ENCODE data around the gene TTC39B.

TTC39B gene

GRCh38 chr9:15150939-15151338 lies 156.1 kb downstream of the TTC39B start:
- H3K27me3 Mint-ChIP-seq (ENCODE audit: low read depth), result peaks cover 9% of the 10 kb centered on the region
- no peak overlapping the region for H3K4me3 Mint-ChIP-seq
- no peaks in the 10 kb centered on the region for H3K9me3 Mint-ChIP-seq
- no peaks in the 10 kb centered on the region for H3K4me1 Mint-ChIP-seq (ENCODE audit: low read depth)
- no peak overlapping the region for H3K27ac Mint-ChIP-seq
- no peak for DNase-seq (ENCODE audit: low spot score)
- no peaks in the 10 kb centered on the region for H3K36me3 Mint-ChIP-seq (ENCODE audit: low read depth)

- no peak for DNase-seq (ENCODE audit: low spot score)
- Mint-ChIP-seq H3K36me3 (ENCODE audit: low read depth) (no peaks in the 10 kb centered on the region), H3K27me3 (ENCODE audit: low read depth) (peaks cover 12% of the 10 kb centered on the region), H3K27ac (no peak overlapping the region), H3K4me1 (ENCODE audit: low read depth) (no peaks in the 10 kb centered on the region), H3K9me3 (no peaks in the 10 kb centered on the region), H3K4me3 (no peak overlapping the region)
These were observed 157.6 kb downstream of the TTC39B start for GRCh38 chr9:15149450-15149849.

GRCh38 chr9:15146268-15146700 lies 160.7 kb downstream of the TTC39B start:
- Mint-ChIP-seq H3K4me3 (no peak overlapping the region), H3K27me3 (ENCODE audit: low read depth) (peaks cover 11% of the 10 kb centered on the region), H3K27ac (no peak overlapping the region), H3K9me3 (no peaks in the 10 kb centered on the region), H3K36me3 (ENCODE audit: low read depth) (no peaks in the 10 kb centered on the region), H3K4me1 (ENCODE audit: low read depth) (peaks cover 5% of the 10 kb centered on the region)
- no peak for DNase-seq (ENCODE audit: low spot score)

- H3K4me1 Mint-ChIP-seq (ENCODE audit: low read depth), result peaks cover 5% of the 10 kb centered on the region
- H3K4me3 Mint-ChIP-seq, result no peak overlapping the region
- peaks cover 11% of the 10 kb centered on the region for H3K27me3 Mint-ChIP-seq (ENCODE audit: low read depth)
- no peaks in the 10 kb centered on the region for H3K9me3 Mint-ChIP-seq
- H3K36me3 Mint-ChIP-seq (ENCODE audit: low read depth), result no peaks in the 10 kb centered on the region
- H3K27ac Mint-ChIP-seq, result no peak overlapping the region
- DNase-seq (ENCODE audit: low spot score), result no peak
These were observed 162.4 kb downstream of the TTC39B start for GRCh38 chr9:15144622-15145061.

- peaks cover 5% of the 10 kb centered on the region for H3K4me1 Mint-ChIP-seq (ENCODE audit: low read depth)
- H3K9me3 Mint-ChIP-seq, result no peaks in the 10 kb centered on the region
- H3K27me3 Mint-ChIP-seq (ENCODE audit: low read depth), result peaks cover 11% of the 10 kb centered on the region
- H3K27ac Mint-ChIP-seq, result no peak overlapping the region
- no peaks in the 10 kb centered on the region for H3K36me3 Mint-ChIP-seq (ENCODE audit: low read depth)
- no peak for DNase-seq (ENCODE audit: low spot score)
- no peak overlapping the region for H3K4me3 Mint-ChIP-seq
These were observed 164.0 kb downstream of the TTC39B start for GRCh38 chr9:15142878-15143534.

GRCh38 chr9:15140051-15140450 lies 167.0 kb downstream of the TTC39B start:
- Mint-ChIP-seq H3K9me3 (no peaks in the 10 kb centered on the region), H3K27ac (no peak overlapping the region), H3K27me3 (ENCODE audit: low read depth) (peaks cover 4% of the 10 kb centered on the region), H3K4me1 (ENCODE audit: low read depth) (peaks cover 10% of the 10 kb centered on the region), H3K4me3 (no peak overlapping the region), H3K36me3 (ENCODE audit: low read depth) (no peaks in the 10 kb centered on the region)
- no peak for DNase-seq (ENCODE audit: low spot score)

GRCh38 chr9:15139469-15139868 lies 167.5 kb downstream of the TTC39B start:
- Mint-ChIP-seq H3K27me3 (ENCODE audit: low read depth) (peaks cover 3% of the 10 kb centered on the region), H3K4me3 (no peak overlapping the region), H3K36me3 (ENCODE audit: low read depth) (no peaks in the 10 kb centered on the region), H3K4me1 (ENCODE audit: low read depth) (peaks cover 11% of the 10 kb centered on the region), H3K27ac (no peak overlapping the region), H3K9me3 (no peaks in the 10 kb centered on the region)
- no peak for DNase-seq (ENCODE audit: low spot score)

GRCh38 chr9:15138357-15138686 lies 168.7 kb downstream of the TTC39B start:
- no peak for DNase-seq (ENCODE audit: low spot score)
- Mint-ChIP-seq H3K36me3 (ENCODE audit: low read depth) (no peaks in the 10 kb centered on the region), H3K4me3 (no peak overlapping the region), H3K27me3 (ENCODE audit: low read depth) (peaks cover 4% of the 10 kb centered on the region), H3K27ac (no peak overlapping the region), H3K9me3 (no peaks in the 10 kb centered on the region), H3K4me1 (ENCODE audit: low read depth) (peaks cover 11% of the 10 kb centered on the region)

GRCh38 chr9:15137658-15138356 lies 169.2 kb downstream of the TTC39B start:
- H3K4me1 Mint-ChIP-seq (ENCODE audit: low read depth), result peaks cover 10% of the 10 kb centered on the region
- H3K27me3 Mint-ChIP-seq (ENCODE audit: low read depth), result peaks cover 5% of the 10 kb centered on the region
- no peak overlapping the region for H3K27ac Mint-ChIP-seq

GRCh38 chr9:15137089-15137488 lies 169.9 kb downstream of the TTC39B start:
- Mint-ChIP-seq H3K4me1 (ENCODE audit: low read depth) (peaks cover 6% of the 10 kb centered on the region), H3K27ac (no peak overlapping the region), H3K27me3 (ENCODE audit: low read depth) (peaks cover 5% of the 10 kb centered on the region), H3K4me3 (no peak overlapping the region), H3K9me3 (no peaks in the 10 kb centered on the region), H3K36me3 (ENCODE audit: low read depth) (no peaks in the 10 kb centered on the region)
- DNase-seq (ENCODE audit: low spot score), result no peak

More at GRCh38 chr9:15137658-15138356, 169.2 kb downstream of the TTC39B start:
- DNase-seq (ENCODE audit: low spot score), result no peak
- Mint-ChIP-seq H3K36me3 (ENCODE audit: low read depth) (no peaks in the 10 kb centered on the region), H3K4me3 (no peak overlapping the region), H3K9me3 (no peaks in the 10 kb centered on the region)

- Mint-ChIP-seq H3K9me3 (no peaks in the 10 kb centered on the region), H3K4me1 (ENCODE audit: low read depth) (peaks cover 6% of the 10 kb centered on the region), H3K4me3 (no peak overlapping the region), H3K27ac (no peak overlapping the region), H3K27me3 (ENCODE audit: low read depth) (peaks cover 5% of the 10 kb centered on the region), H3K36me3 (ENCODE audit: low read depth) (no peaks in the 10 kb centered on the region)
- no peak for DNase-seq (ENCODE audit: low spot score)
These were observed 170.4 kb downstream of the TTC39B start for GRCh38 chr9:15136646-15137045.

GRCh38 chr9:15135164-15135792 lies 171.7 kb downstream of the TTC39B start:
- Mint-ChIP-seq H3K36me3 (ENCODE audit: low read depth) (no peaks in the 10 kb centered on the region), H3K4me1 (ENCODE audit: low read depth) (peaks cover 6% of the 10 kb centered on the region), H3K4me3 (no peak overlapping the region), H3K9me3 (no peaks in the 10 kb centered on the region), H3K27ac (no peak overlapping the region), H3K27me3 (ENCODE audit: low read depth) (peaks cover 9% of the 10 kb centered on the region)
- DNase-seq (ENCODE audit: low spot score), result peak; percentile 38

- Mint-ChIP-seq H3K4me3 (no peak overlapping the region), H3K9me3 (no peaks in the 10 kb centered on the region), H3K36me3 (ENCODE audit: low read depth) (no peaks in the 10 kb centered on the region), H3K27ac (no peak overlapping the region), H3K27me3 (ENCODE audit: low read depth) (peaks cover 11% of the 10 kb centered on the region), H3K4me1 (ENCODE audit: low read depth) (peaks cover 6% of the 10 kb centered on the region)
- DNase-seq (ENCODE audit: low spot score), result no peak
These were observed 173.5 kb downstream of the TTC39B start for GRCh38 chr9:15133488-15133887.

GRCh38 chr9:15132091-15132490 lies 174.9 kb downstream of the TTC39B start:
- H3K9me3 Mint-ChIP-seq, result no peaks in the 10 kb centered on the region
- DNase-seq (ENCODE audit: low spot score), result no peak
- H3K27ac Mint-ChIP-seq, result no peak overlapping the region
- H3K4me3 Mint-ChIP-seq, result no peak overlapping the region
- no peaks in the 10 kb centered on the region for H3K36me3 Mint-ChIP-seq (ENCODE audit: low read depth)
- H3K4me1 Mint-ChIP-seq (ENCODE audit: low read depth), result peaks cover 6% of the 10 kb centered on the region
- H3K27me3 Mint-ChIP-seq (ENCODE audit: low read depth), result peaks cover 20% of the 10 kb centered on the region
